T-helper 2 cell treated with Interferon-gamma antibody and Interleukin-4, amounts not matched to agents 5 μg/mL and 100 μg/mL, for 36 hours (primary cell): ENCODE data around the gene ZNF439.
"Not testable (repeated sequence)": the region's sequence is repeated elsewhere in the genome, so short reads cannot be mapped to it uniquely, and the experiment has no call there.

Experiments used
- DNase-seq: peaks from one replicate; pipeline ENCODE4 v3.0.0; 2021; ENCODE audit warnings: low spot score
- H3K27ac Mint-ChIP-seq: one replicate; pipeline ENCODE4 v1.8.0; 2021; ENCODE audit warnings: mild to moderate bottlenecking, mixed read lengths
- H3K27me3 Mint-ChIP-seq: one replicate; pipeline ENCODE4 v1.8.0; 2021; ENCODE audit warnings: low read depth, mixed read lengths
- H3K36me3 Mint-ChIP-seq: one replicate; pipeline ENCODE4 v1.8.0; 2021; ENCODE audit warnings: low read depth, mixed read lengths
- H3K4me1 Mint-ChIP-seq: one replicate; pipeline ENCODE4 v1.8.0; 2021; ENCODE audit warnings: low read depth, mixed read lengths
- H3K4me3 Mint-ChIP-seq: one replicate; pipeline ENCODE4 v1.8.0; 2022; ENCODE audit warnings: mild to moderate bottlenecking, moderate library complexity, mixed read lengths
- H3K9me3 Mint-ChIP-seq: one replicate; pipeline ENCODE4 v1.8.0; 2021; ENCODE audit warnings: mixed read lengths

Gene ZNF439

GRCh38 chr19:11882606-11883005 is 34.1 kb downstream of the ZNF439 start:
- Mint-ChIP-seq H3K4me1 (peaks cover 5% of the 10 kb centered on the region), H3K4me3 (no peak overlapping the region), H3K9me3 (peaks cover 9% of the 10 kb centered on the region), H3K27me3 (no peaks in the 10 kb centered on the region), H3K36me3 (no peaks in the 10 kb centered on the region), H3K27ac (no peak overlapping the region)
- no peak for DNase-seq

DNA sequence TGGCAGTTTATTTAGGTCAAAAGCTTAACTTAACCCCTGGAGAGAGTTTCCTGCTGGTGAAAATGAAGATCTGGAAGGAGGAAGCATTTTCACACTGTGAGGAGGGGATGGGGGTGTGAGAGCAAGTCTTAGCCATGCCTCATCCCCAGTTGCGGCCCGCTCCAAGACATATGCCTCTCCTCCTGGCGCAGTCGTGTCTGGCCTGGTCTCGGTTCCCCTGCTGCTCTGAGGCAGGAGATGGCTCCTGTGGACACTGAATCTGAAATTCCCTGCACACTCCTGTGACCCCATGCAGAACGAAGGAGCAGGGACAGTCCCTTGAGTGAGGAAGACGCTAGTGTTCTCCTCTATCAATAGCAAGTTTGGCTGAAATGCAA is 38.7 kb downstream of the ZNF439 start:
- no peak for DNase-seq
- Mint-ChIP-seq H3K4me1 (peaks cover 20% of the 10 kb centered on the region), H3K9me3 (peaks cover 9% of the 10 kb centered on the region), H3K27ac (peak overlapping the region; percentile 53), H3K36me3 (peaks cover 17% of the 10 kb centered on the region), H3K4me3 (peak overlapping the region; percentile 89), H3K27me3 (peaks cover 2% of the 10 kb centered on the region)

DNA sequence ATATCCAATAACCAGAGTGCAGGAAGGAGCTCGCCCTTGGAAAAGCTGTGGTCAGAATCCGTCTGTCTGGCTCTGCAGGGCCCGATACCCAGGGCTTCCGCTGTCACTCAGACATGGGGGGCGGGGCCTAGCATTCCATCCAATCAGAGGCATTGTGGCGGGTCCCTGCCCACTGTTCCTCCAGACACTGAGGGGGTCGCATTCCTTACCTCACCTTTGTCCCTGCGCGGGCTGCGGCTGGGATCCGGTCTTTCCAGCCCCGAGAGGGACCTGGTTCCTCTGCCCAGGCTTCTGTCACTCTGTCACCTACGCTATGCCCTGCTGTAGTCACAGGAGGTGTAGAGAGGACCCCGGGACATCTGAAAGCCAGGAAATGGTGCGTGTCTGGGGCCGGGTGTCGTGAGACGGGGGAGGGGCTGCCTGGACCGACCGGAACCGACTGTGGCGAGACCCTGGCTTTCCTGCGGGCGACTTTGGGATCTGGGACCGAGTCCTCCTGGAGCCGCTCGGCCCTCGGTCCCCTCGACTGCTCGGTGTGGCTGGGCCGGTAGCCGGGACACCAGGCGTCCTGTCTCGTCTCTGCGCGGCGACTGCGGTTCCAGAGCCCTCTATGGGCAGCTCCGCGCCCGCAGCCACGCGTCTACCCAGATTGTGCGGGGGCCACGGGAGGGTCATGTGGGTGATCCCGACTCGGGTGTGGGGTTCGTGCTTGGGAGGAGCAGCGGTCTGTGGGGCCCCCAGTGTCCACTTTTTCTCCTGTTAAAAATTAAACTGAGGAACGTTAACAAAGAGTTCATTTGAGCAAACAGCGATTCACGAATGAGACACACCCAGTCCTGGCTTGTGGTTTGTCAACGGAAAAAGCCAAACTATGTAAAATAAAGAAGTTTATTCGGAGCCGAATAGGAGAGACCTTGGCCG is 39.3 kb downstream of the ZNF439 start, which contains the start of gene ZNF69:
ZNF69 (plus strand) TSS at position 172 of the 921 bp plus-strand sequence; CDS start at position 314, 142 bp downstream.
- peaks cover 2% of the 10 kb centered on the region for H3K27me3 Mint-ChIP-seq
- H3K4me1 Mint-ChIP-seq: peaks cover 20% of the 10 kb centered on the region
- peaks cover 9% of the 10 kb centered on the region for H3K9me3 Mint-ChIP-seq
- H3K27ac Mint-ChIP-seq: peak within 1 kb of the TSS; percentile 91
- H3K4me3 Mint-ChIP-seq: peak within 1 kb of the TSS; percentile 89
- H3K36me3 Mint-ChIP-seq: peaks cover 17% of the 10 kb centered on the region
- peak; percentile 34 for DNase-seq

DNA sequence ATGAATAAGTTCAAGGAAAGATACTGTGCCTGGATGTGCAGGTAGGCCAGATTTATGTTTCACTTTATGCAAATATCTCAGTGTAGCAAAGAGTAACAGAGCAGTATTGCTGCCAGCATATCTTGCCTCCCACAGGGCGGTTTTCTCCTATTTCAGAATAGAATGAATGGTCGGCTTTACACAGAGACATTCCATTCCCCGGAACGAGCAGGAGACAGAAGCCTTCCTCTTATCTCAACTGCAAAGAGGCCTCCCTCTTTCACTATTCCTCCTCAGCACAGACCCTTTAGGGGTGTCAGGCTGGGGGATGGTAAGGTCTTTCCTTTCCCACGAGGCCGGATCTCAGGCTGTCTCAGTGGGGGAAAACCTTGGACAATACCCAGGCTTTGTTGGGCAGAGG is 41.4 kb downstream of the ZNF439 start:
- not testable (repeated sequence) for DNase-seq, H3K27me3 Mint-ChIP-seq, H3K4me3 Mint-ChIP-seq, H3K27ac Mint-ChIP-seq
- H3K4me1 Mint-ChIP-seq: peaks cover 20% of the 10 kb centered on the region
- peaks cover 29% of the 10 kb centered on the region for H3K36me3 Mint-ChIP-seq
- peaks cover 25% of the 10 kb centered on the region for H3K9me3 Mint-ChIP-seq

GRCh38 chr19:11890634-11891033 is 42.1 kb downstream of the ZNF439 start:
- H3K27me3 Mint-ChIP-seq: peaks cover 2% of the 10 kb centered on the region
- peaks cover 32% of the 10 kb centered on the region for H3K9me3 Mint-ChIP-seq
- no peak for DNase-seq
- no peak overlapping the region for H3K4me3 Mint-ChIP-seq
- H3K36me3 Mint-ChIP-seq: peaks cover 35% of the 10 kb centered on the region
- no peak overlapping the region for H3K27ac Mint-ChIP-seq
- peaks cover 20% of the 10 kb centered on the region for H3K4me1 Mint-ChIP-seq

DNA sequence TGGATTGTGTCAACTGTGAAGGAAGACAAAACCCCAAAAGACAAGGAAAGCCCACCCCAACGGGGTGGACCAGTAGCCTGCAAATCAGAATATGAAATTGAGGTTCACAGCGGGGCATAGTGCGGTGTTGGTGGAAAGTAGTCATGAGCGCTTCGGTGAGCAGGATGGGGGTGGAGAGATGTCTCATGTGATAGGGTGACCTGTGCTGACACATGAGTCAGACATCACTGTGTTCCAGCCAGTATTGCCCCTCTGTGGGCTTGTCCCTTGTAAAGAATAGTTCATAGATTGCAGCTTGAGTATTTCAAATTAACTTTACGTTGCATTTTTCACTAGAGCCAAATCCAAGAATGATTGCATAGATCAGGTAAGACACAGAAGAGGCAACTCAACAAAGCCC is 46.3 kb downstream of the ZNF439 start:
- Mint-ChIP-seq H3K27ac (no peak overlapping the region), H3K4me1 (no peaks in the 10 kb centered on the region), H3K9me3 (peaks cover 42% of the 10 kb centered on the region), H3K27me3 (no peaks in the 10 kb centered on the region), H3K36me3 (peaks cover 26% of the 10 kb centered on the region), H3K4me3 (no peak overlapping the region)
- DNase-seq: no peak

- peaks cover 37% of the 10 kb centered on the region for H3K36me3 Mint-ChIP-seq
- H3K27me3 Mint-ChIP-seq: no peaks in the 10 kb centered on the region
- H3K9me3 Mint-ChIP-seq: peaks cover 66% of the 10 kb centered on the region
- no peak overlapping the region for H3K27ac Mint-ChIP-seq
- no peaks in the 10 kb centered on the region for H3K4me1 Mint-ChIP-seq
- no peak overlapping the region for H3K4me3 Mint-ChIP-seq
- no peak for DNase-seq
Measured at GRCh38 chr19:11902228-11902627, 53.7 kb downstream of the ZNF439 start.

DNA sequence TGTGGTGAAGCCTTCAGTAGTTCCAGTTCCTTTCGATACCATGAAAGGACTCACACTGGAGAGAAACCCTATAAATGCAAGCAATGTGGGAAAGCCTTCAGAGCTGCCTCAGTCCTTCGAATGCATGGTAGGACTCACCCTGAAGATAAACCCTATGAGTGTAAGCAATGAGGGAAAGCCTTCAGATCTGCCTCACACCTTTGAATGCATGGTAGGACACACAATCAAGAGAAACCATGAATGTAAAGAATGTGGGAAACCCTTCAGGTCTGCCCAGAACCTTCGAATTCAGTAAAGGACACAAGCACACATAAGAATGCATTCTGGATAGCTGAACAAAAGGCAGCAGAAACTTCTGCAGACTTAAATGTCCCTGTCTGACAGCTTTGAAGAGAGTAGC is 57.4 kb downstream of the ZNF439 start:
- no peaks in the 10 kb centered on the region for H3K27me3 Mint-ChIP-seq
- no peak for DNase-seq
- H3K27ac Mint-ChIP-seq: no peak overlapping the region
- no peak overlapping the region for H3K4me3 Mint-ChIP-seq
- H3K36me3 Mint-ChIP-seq: peaks cover 31% of the 10 kb centered on the region
- H3K4me1 Mint-ChIP-seq: no peaks in the 10 kb centered on the region
- peaks cover 74% of the 10 kb centered on the region for H3K9me3 Mint-ChIP-seq

DNA sequence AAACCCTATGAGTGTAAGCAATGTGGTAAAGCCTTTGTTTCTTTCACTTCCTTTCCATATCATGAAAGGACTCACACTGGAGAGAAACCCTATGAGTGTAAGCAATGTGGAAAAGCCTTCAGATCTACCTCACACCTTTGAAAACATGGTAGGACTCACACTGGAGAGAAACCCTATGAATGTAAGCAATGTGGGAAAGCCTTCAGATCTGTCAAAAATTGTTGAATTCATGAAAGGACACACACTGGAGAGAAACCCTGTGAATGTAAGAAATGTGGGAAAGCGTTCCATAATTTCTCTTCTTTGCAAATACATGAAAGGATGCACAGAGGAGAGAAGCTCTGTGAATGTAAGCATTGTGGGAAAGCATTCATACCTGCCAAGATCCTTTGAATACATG is 63.4 kb downstream of the ZNF439 start:
- H3K4me3 Mint-ChIP-seq, DNase-seq, H3K27me3 Mint-ChIP-seq, H3K36me3 Mint-ChIP-seq, H3K4me1 Mint-ChIP-seq, H3K27ac Mint-ChIP-seq: not testable (repeated sequence)
- H3K9me3 Mint-ChIP-seq: peaks cover 57% of the 10 kb centered on the region

GRCh38 chr19:11914417-11915051 is 66.0 kb downstream of the ZNF439 start:
- not testable (repeated sequence) for H3K27me3 Mint-ChIP-seq, H3K4me1 Mint-ChIP-seq, H3K4me3 Mint-ChIP-seq, H3K27ac Mint-ChIP-seq, DNase-seq, H3K36me3 Mint-ChIP-seq
- H3K9me3 Mint-ChIP-seq: peaks cover 43% of the 10 kb centered on the region
